ENCODE measurements around the gene ZNF576. TPM values are rescaled to one million over a fixed set of nuclear protein-coding genes. Genes with fewer than 3 reads are reported as not detected.
"Not testable (repeated sequence)": the region's sequence is repeated elsewhere in the genome, so short reads cannot be mapped to it uniquely, and the experiment has no call there.

ZNF576 gene
- total RNA-seq, 1 donor from 2014 or later, result 17.3 TPM

DNA sequence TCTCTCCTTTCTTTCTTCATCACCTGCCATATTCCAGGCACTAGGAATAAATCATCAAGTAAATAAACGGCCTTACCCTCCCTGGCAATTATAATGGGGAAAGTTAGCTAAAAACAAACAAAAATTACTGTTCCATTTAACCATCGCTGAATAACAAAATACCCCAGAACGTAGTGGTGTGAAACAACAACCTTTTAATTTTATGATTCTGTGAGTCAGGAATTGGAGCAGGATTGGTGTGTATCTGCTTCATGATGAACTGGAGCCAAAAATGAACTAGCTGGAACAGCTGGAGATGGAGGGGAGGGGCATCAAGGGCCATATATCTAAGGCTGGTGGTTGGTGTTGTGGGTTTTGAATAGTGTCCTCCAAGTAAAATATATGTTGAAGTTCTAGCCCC is 46.9 kb downstream of the ZNF576 start:
- Mint-ChIP-seq H3K9me3 (peaks cover 5% of the 10 kb centered on the region), H3K4me3 (no peak overlapping the region), H3K4me1 (ENCODE audit: unreplicated experiment) (peaks cover 15% of the 10 kb centered on the region), H3K36me3 (peaks cover 16% of the 10 kb centered on the region), H3K27ac (no peak overlapping the region), H3K27me3 (peaks cover 14% of the 10 kb centered on the region)
- DNase-seq (ENCODE audit: extremely low spot score, unreplicated experiment), result no peak
- TF ChIP-seq, protein P1, sequence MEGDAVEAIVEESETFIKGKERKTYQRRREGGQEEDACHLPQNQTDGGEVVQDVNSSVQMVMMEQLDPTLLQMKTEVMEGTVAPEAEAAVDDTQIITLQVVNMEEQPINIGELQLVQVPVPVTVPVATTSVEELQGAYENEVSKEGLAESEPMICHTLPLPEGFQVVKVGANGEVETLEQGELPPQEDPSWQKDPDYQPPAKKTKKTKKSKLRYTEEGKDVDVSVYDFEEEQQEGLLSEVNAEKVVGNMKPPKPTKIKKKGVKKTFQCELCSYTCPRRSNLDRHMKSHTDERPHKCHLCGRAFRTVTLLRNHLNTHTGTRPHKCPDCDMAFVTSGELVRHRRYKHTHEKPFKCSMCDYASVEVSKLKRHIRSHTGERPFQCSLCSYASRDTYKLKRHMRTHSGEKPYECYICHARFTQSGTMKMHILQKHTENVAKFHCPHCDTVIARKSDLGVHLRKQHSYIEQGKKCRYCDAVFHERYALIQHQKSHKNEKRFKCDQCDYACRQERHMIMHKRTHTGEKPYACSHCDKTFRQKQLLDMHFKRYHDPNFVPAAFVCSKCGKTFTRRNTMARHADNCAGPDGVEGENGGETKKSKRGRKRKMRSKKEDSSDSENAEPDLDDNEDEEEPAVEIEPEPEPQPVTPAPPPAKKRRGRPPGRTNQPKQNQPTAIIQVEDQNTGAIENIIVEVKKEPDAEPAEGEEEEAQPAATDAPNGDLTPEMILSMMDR (conservative IDR thresholded peaks at IDR 0.05), result no peak

DNA sequence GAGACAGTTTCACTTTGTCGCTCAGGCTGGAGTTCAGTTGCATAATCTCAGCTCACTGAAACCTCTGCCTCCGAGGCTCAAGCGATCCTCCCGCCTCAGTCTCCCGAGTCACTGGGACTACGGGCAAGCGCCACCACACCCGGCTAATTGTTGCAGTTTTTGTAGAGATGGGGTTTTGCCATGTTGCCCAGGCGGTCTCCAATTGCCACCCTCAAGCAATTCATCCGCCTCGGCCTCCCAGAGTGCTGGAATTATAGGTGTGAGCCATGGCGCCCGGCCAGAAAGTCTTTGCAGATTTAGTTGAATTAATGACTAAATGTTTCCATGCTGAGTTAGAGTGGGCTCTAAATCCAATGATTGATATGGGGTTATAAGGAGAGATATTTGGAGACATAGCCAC is 47.8 kb downstream of the ZNF576 start:
- Mint-ChIP-seq H3K9me3 (peaks cover 5% of the 10 kb centered on the region), H3K4me3 (no peak overlapping the region), H3K27me3 (peaks cover 8% of the 10 kb centered on the region), H3K27ac (no peak overlapping the region), H3K4me1 (ENCODE audit: unreplicated experiment) (peaks cover 6% of the 10 kb centered on the region), H3K36me3 (peaks cover 16% of the 10 kb centered on the region)
- TF ChIP-seq, protein P1 (conservative IDR thresholded peaks at IDR 0.05), result no peak
- DNase-seq (ENCODE audit: extremely low spot score, unreplicated experiment), result no peak

GRCh38 chr19:43648633-43649032 is 52.2 kb downstream of the ZNF576 start:
- DNase-seq (ENCODE audit: extremely low spot score, unreplicated experiment), result no peak
- Mint-ChIP-seq H3K27ac (no peak overlapping the region), H3K9me3 (peaks cover 5% of the 10 kb centered on the region), H3K4me1 (ENCODE audit: unreplicated experiment) (peaks cover 4% of the 10 kb centered on the region), H3K27me3 (no peaks in the 10 kb centered on the region), H3K36me3 (peaks cover 20% of the 10 kb centered on the region), H3K4me3 (no peak overlapping the region)
- TF ChIP-seq, protein P1 (conservative IDR thresholded peaks at IDR 0.05), result no peak

GRCh38 chr19:43649514-43649913 is 53.1 kb downstream of the ZNF576 start:
- Mint-ChIP-seq H3K9me3 (peaks cover 5% of the 10 kb centered on the region), H3K4me1 (ENCODE audit: unreplicated experiment) (peaks cover 4% of the 10 kb centered on the region), H3K36me3 (peaks cover 22% of the 10 kb centered on the region), H3K4me3 (no peak overlapping the region), H3K27me3 (no peaks in the 10 kb centered on the region), H3K27ac (no peak overlapping the region)
- TF ChIP-seq, protein P1 (conservative IDR thresholded peaks at IDR 0.05), result no peak
- no peak for DNase-seq (ENCODE audit: extremely low spot score, unreplicated experiment)

DNA sequence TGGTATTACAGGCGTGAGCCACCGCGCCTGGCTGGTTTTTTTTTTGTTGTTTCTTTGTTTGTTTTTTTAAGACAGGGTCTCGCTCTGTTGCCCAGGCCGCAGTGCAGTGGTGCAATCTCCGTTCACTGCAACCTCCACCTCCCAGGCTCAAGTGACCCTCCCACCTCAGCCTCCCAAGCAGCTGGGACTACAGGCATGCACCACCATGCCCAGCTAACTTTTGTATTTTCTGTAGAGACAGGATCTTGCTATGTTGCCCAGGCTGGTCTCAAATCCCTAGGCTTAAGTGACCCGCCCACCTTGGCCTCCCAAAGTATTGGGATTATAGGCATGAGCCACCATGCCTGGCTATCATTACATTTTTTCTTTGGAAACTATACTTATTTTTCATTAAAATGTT is 53.9 kb downstream of the ZNF576 start:
- not testable (repeated sequence) for H3K4me3 Mint-ChIP-seq; H3K4me1 Mint-ChIP-seq (ENCODE audit: unreplicated experiment)
- H3K36me3 Mint-ChIP-seq, result peaks cover 25% of the 10 kb centered on the region

More for the DNA sequence above, 53.9 kb downstream of the ZNF576 start:
- not testable (repeated sequence) for H3K9me3 Mint-ChIP-seq; H3K27me3 Mint-ChIP-seq; H3K27ac Mint-ChIP-seq; DNase-seq (ENCODE audit: extremely low spot score, unreplicated experiment)

Other genes with a start within 250 kb of the ZNF576 start
- gene CD177, start 242.9 kb upstream of the ZNF576 start, total RNA-seq (ENCODE audit: low replicate concordance), result 0.29 TPM in 1 of 2 replicates, not detected in the other
- not detected in 2 replicates for gene TEX101, start 181.7 kb upstream of the ZNF576 start, total RNA-seq (ENCODE audit: low replicate concordance)
- 13.3 and 66.4 TPM in 2 replicates for gene LYPD3, start 131.0 kb upstream of the ZNF576 start, total RNA-seq (ENCODE audit: low replicate concordance)
- 37.9 and 114 TPM in 2 replicates for gene PHLDB3, start 91.8 kb upstream of the ZNF576 start, total RNA-seq (ENCODE audit: low replicate concordance)
- 57.3 and 116 TPM in 2 replicates for gene ETHE1, start 69.4 kb upstream of the ZNF576 start, total RNA-seq (ENCODE audit: low replicate concordance)
- 1.8 and 2.6 TPM in 2 replicates for gene ZNF575, start 63.4 kb upstream of the ZNF576 start, total RNA-seq (ENCODE audit: low replicate concordance)
- 33.0 and 63.7 TPM in 2 replicates for gene XRCC1, start 21.1 kb upstream of the ZNF576 start, total RNA-seq (ENCODE audit: low replicate concordance)
- 5.6 and 6.0 TPM in 2 replicates for gene PINLYP, start 20.8 kb upstream of the ZNF576 start, total RNA-seq (ENCODE audit: low replicate concordance)
- 37.1 and 41.5 TPM in 2 replicates for gene IRGQ, start 461 bp upstream of the ZNF576 start, total RNA-seq (ENCODE audit: low replicate concordance)
- 0.56 and 0.69 TPM in 2 replicates for gene SRRM5, start 15.5 kb downstream of the ZNF576 start, total RNA-seq (ENCODE audit: low replicate concordance)
- gene ZNF428, start 23.0 kb downstream of the ZNF576 start, total RNA-seq (ENCODE audit: low replicate concordance), result 31.4 and 76.9 TPM in 2 replicates
- gene CADM4, start 43.3 kb downstream of the ZNF576 start, total RNA-seq (ENCODE audit: low replicate concordance), result 28.2 and 37.9 TPM in 2 replicates
- 18.7 and 32.1 TPM in 2 replicates for gene PLAUR, start 73.6 kb downstream of the ZNF576 start, total RNA-seq (ENCODE audit: low replicate concordance)
- not detected in 2 replicates for gene IRGC, start 119.5 kb downstream of the ZNF576 start, total RNA-seq (ENCODE audit: low replicate concordance)
- gene SMG9, start 158.4 kb downstream of the ZNF576 start, total RNA-seq (ENCODE audit: low replicate concordance), result 44.5 and 64.9 TPM in 2 replicates
- 1.6 and 7.7 TPM in 2 replicates for gene KCNN4, start 184.4 kb downstream of the ZNF576 start, total RNA-seq (ENCODE audit: low replicate concordance)
- gene LYPD5, start 205.9 kb downstream of the ZNF576 start, total RNA-seq (ENCODE audit: low replicate concordance), result 0.85 and 3.9 TPM in 2 replicates
- gene ZNF283, start 230.7 kb downstream of the ZNF576 start, total RNA-seq (ENCODE audit: low replicate concordance), result 13.1 and 18.2 TPM in 2 replicates